Neural cell (in vitro differentiated cells): Measurements from ENCODE around the gene ADAMTS14. TPM values are rescaled to one million over a fixed set of nuclear protein-coding genes. Genes with fewer than 3 reads are reported as not detected.

ENCODE experiments used
- H2AFZ ChIP-seq: fragments of 200-600, 300-800 bp; sonication (generic), shearing (Covaris generic); 2 replicates; pipeline ENCODE4 v1.6.0; 2014; ENCODE audit warnings: low read depth, mild to moderate bottlenecking, antibody characterized with exemption, low read length, moderate library complexity
- H3F3A ChIP-seq: fragments of 200-600 bp; shearing (Covaris generic); 2 replicates; pipeline ENCODE4 v1.6.1; 2016; ENCODE audit warnings: mild to moderate bottlenecking, moderate library complexity, mixed read lengths, antibody characterized with exemption, low read length; ENCODE audit not compliant: insufficient read depth, poor library complexity, severe bottlenecking
- H3K27ac ChIP-seq: fragments of 200-600, 300-800 bp; sonication (generic), shearing (Covaris generic); 2 replicates; pipeline ENCODE4 v1.5.1; 2014; ENCODE audit warnings: mild to moderate bottlenecking, low read length, moderate library complexity
- H3K27me3 ChIP-seq: fragments of 300-800, 200-600 bp; sonication (generic), shearing (Covaris generic); 2 replicates; pipeline ENCODE4 v1.6.0; 2014; ENCODE audit warnings: mild to moderate bottlenecking, low read depth, low read length, moderate library complexity; ENCODE audit not compliant: insufficient read depth
- H3K36me3 ChIP-seq: fragments of 300-800, 200-600 bp; sonication (generic), shearing (Covaris generic); 2 replicates; pipeline ENCODE4 v1.5.1; 2014; ENCODE audit warnings: mild to moderate bottlenecking, antibody characterized with exemption, low read length, moderate library complexity; ENCODE audit not compliant: insufficient read depth
- H3K4me2 ChIP-seq: fragments of 300-800, 200-600 bp; sonication (generic), shearing (Covaris generic); 2 replicates; pipeline ENCODE4 v1.6.0; 2014; ENCODE audit warnings: mild to moderate bottlenecking, low read length
- H3K4me3 ChIP-seq: fragments of 300-800, 200-600 bp; sonication (generic), shearing (Covaris generic); 2 replicates; pipeline ENCODE4 v1.5.1; 2014; ENCODE audit warnings: mild to moderate bottlenecking, low read length, moderate library complexity
- H3K79me2 ChIP-seq: fragments of 200-600 bp; shearing (Covaris generic); replicated peaks from 2 replicates; pipeline ENCODE4 v1.6.0; 2014; ENCODE audit warnings: mild to moderate bottlenecking, low read length, moderate library complexity; ENCODE audit not compliant: insufficient read depth
- H3K9ac ChIP-seq: fragments of 300-800, 200-600 bp; sonication (generic), shearing (Covaris generic); 2 replicates; pipeline ENCODE4 v1.6.1; 2016; ENCODE audit warnings: mild to moderate bottlenecking, low read length, mixed read lengths
- H3K9me2 ChIP-seq: fragments of 200-600 bp; shearing (Covaris generic); 2 replicates; pipeline ENCODE4 v1.6.1; 2016; ENCODE audit warnings: mild to moderate bottlenecking, low read length, mixed read lengths; ENCODE audit not compliant: insufficient read depth
- H3K9me3 ChIP-seq: fragments of 200-600, 300-800 bp; sonication (generic), shearing (Covaris generic); 2 replicates; pipeline ENCODE4 v1.6.1; 2016; ENCODE audit warnings: mild to moderate bottlenecking, mixed run types, low read length, moderate library complexity, mixed read lengths
- H4K20me1 ChIP-seq: fragments of 200-600 bp; shearing (Covaris generic); 2 replicates; pipeline ENCODE4 v1.6.1; 2016; ENCODE audit warnings: mild to moderate bottlenecking, mixed run types; ENCODE audit not compliant: insufficient read depth
- EP300 ChIP-seq: fragments of 450-650 bp; conservative IDR thresholded peaks from 2 replicates; pipeline ENCODE4 v1.6.1; 2014; ENCODE audit warnings: antibody characterized with exemption, mild to moderate bottlenecking, moderate library complexity; ENCODE audit not compliant: poor library complexity, severe bottlenecking
- EZH2 ChIP-seq: fragments of 200-600, 300-800 bp; shearing (Covaris generic), sonication (generic); IDR thresholded peaks from 2 replicates; pipeline ENCODE4 v1.6.1; 2014; ENCODE audit warnings: antibody characterized with exemption, low read length, borderline replicate concordance, mild to moderate bottlenecking; ENCODE audit not compliant: insufficient read depth, poor library complexity, severe bottlenecking
- MXI1 ChIP-seq: fragments of 450-650 bp; conservative IDR thresholded peaks from 2 replicates; pipeline ENCODE4 v1.6.1; 2014; ENCODE audit warnings: antibody characterized with exemption, mild to moderate bottlenecking; ENCODE audit not compliant: poor library complexity, severe bottlenecking
- POLR2AphosphoS5 ChIP-seq: IDR thresholded peaks from 2 replicates; pipeline ENCODE4 v1.6.1; 2012
- RAD21 ChIP-seq: fragments of 450-650 bp; conservative IDR thresholded peaks from 2 replicates; pipeline ENCODE4 v1.6.1; 2014; ENCODE audit warnings: antibody characterized with exemption, mild to moderate bottlenecking, moderate library complexity
- SMC3 ChIP-seq: fragments of 450-650 bp; conservative IDR thresholded peaks from 2 replicates; pipeline ENCODE4 v1.6.1; 2014; ENCODE audit warnings: antibody characterized with exemption, mild to moderate bottlenecking, moderate library complexity; ENCODE audit not compliant: poor library complexity
- TAF1 ChIP-seq: IDR thresholded peaks from 2 replicates; pipeline ENCODE4 v1.6.1; 2012; ENCODE audit warnings: low read depth
- polyA plus RNA-seq: library from polyadenylated mRNA; depleted of rRNA; stranded (reverse); fragments of >200 nt; gene quantifications from 2 replicates; pipeline ENCODE4 v1.2.3, GENCODE V29; 2014
- TF ChIP-seq, protein P1 (sequence below): IDR thresholded peaks from 2 replicates; pipeline ENCODE4 v1.6.1; 2012; ENCODE audit warnings: borderline replicate concordance
- TF ChIP-seq, protein P2 (sequence below): fragments of 450-650 bp; IDR thresholded peaks from 2 replicates; pipeline ENCODE4 v1.5.1; 2014; ENCODE audit warnings: antibody characterized with exemption, mild to moderate bottlenecking, moderate library complexity; ENCODE audit not compliant: poor library complexity, severe bottlenecking

Gene ADAMTS14
- polyA plus RNA-seq, 1 donor from 2014 or later = 0.04 TPM

DNA sequence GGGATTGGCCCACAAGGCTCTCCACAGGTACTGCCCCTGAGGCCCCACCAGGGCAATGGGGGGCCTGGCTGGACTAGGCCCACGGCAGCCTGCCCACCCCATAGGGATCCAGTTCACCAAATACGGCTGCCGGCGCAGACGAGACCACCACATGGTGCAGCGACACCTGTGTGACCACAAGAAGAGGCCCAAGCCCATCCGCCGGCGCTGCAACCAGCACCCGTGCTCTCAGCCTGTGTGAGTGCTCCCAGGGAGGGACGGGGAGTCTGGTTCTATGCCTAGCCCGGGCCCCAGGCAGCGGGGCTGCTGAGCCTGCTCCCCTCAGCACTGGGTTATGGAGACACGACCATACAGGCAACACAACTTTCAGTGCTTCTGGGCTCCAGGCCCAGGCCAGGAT is 79.7 kb downstream of the ADAMTS14 start:
- no peak overlapping the region for H3K4me3 ChIP-seq
- no peak overlapping the region for H3K9ac ChIP-seq
- no peaks in the 10 kb centered on the region for H3K36me3 ChIP-seq
- H3F3A ChIP-seq = no peaks in the 10 kb centered on the region
- H3K27ac ChIP-seq = no peak overlapping the region
- TF ChIP-seq POLR2AphosphoS5 = no peak
- TF ChIP-seq SMC3 = no peak
- TF ChIP-seq RAD21 = no peak
- no peak for TF ChIP-seq EP300
- TF ChIP-seq MXI1 = no peak
- TF ChIP-seq, protein P1, sequence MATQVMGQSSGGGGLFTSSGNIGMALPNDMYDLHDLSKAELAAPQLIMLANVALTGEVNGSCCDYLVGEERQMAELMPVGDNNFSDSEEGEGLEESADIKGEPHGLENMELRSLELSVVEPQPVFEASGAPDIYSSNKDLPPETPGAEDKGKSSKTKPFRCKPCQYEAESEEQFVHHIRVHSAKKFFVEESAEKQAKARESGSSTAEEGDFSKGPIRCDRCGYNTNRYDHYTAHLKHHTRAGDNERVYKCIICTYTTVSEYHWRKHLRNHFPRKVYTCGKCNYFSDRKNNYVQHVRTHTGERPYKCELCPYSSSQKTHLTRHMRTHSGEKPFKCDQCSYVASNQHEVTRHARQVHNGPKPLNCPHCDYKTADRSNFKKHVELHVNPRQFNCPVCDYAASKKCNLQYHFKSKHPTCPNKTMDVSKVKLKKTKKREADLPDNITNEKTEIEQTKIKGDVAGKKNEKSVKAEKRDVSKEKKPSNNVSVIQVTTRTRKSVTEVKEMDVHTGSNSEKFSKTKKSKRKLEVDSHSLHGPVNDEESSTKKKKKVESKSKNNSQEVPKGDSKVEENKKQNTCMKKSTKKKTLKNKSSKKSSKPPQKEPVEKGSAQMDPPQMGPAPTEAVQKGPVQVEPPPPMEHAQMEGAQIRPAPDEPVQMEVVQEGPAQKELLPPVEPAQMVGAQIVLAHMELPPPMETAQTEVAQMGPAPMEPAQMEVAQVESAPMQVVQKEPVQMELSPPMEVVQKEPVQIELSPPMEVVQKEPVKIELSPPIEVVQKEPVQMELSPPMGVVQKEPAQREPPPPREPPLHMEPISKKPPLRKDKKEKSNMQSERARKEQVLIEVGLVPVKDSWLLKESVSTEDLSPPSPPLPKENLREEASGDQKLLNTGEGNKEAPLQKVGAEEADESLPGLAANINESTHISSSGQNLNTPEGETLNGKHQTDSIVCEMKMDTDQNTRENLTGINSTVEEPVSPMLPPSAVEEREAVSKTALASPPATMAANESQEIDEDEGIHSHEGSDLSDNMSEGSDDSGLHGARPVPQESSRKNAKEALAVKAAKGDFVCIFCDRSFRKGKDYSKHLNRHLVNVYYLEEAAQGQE = no peak
- TF ChIP-seq EZH2 = no peak
- TF ChIP-seq TAF1 = no peak
- TF ChIP-seq, protein P2, sequence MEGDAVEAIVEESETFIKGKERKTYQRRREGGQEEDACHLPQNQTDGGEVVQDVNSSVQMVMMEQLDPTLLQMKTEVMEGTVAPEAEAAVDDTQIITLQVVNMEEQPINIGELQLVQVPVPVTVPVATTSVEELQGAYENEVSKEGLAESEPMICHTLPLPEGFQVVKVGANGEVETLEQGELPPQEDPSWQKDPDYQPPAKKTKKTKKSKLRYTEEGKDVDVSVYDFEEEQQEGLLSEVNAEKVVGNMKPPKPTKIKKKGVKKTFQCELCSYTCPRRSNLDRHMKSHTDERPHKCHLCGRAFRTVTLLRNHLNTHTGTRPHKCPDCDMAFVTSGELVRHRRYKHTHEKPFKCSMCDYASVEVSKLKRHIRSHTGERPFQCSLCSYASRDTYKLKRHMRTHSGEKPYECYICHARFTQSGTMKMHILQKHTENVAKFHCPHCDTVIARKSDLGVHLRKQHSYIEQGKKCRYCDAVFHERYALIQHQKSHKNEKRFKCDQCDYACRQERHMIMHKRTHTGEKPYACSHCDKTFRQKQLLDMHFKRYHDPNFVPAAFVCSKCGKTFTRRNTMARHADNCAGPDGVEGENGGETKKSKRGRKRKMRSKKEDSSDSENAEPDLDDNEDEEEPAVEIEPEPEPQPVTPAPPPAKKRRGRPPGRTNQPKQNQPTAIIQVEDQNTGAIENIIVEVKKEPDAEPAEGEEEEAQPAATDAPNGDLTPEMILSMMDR = no peak
- H2AFZ ChIP-seq = no peak overlapping the region
- no peaks in the 10 kb centered on the region for H3K27me3 ChIP-seq
- H3K9me2 ChIP-seq = no peaks in the 10 kb centered on the region
- H3K4me2 ChIP-seq = no peak overlapping the region
- no peaks in the 10 kb centered on the region for H3K9me3 ChIP-seq
- no peaks in the 10 kb centered on the region for H3K79me2 ChIP-seq
- H4K20me1 ChIP-seq = no peaks in the 10 kb centered on the region

DNA sequence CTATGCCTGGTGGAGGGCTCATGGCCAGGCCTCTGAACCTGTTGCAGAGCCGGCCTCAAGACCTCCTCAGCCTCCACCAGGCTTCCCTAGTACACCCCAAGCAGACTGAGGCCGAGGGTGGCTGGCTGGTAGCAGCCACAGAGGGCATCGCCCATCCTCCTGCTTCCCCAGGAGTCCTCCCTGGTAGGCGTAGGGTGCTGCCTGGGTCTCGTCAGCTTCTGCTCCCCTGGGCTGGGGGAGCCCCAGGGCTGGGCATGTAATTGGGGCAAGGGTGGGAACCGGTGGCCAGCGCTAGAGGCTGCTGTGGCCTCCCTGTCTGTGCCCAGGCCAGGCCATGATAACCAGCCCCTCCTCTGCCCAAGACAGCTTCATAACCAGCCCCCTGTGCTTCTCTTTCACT is 80.3 kb downstream of the ADAMTS14 start:
- no peak overlapping the region for H3K4me3 ChIP-seq
- no peaks in the 10 kb centered on the region for H3F3A ChIP-seq
- TF ChIP-seq MXI1 (no peak), SMC3 (no peak), EP300 (no peak), TAF1 (no peak), EZH2 (no peak), RAD21 (no peak), POLR2AphosphoS5 (no peak)
- TF ChIP-seq, protein P1 = no peak
- no peaks in the 10 kb centered on the region for H3K9me2 ChIP-seq
- H3K36me3 ChIP-seq = no peaks in the 10 kb centered on the region
- H2AFZ ChIP-seq = no peak overlapping the region
- no peak overlapping the region for H3K27ac ChIP-seq
- H3K4me2 ChIP-seq = no peak overlapping the region
- H4K20me1 ChIP-seq = no peaks in the 10 kb centered on the region
- H3K9ac ChIP-seq = no peak overlapping the region
- no peaks in the 10 kb centered on the region for H3K27me3 ChIP-seq
- no peaks in the 10 kb centered on the region for H3K79me2 ChIP-seq
- H3K9me3 ChIP-seq = no peaks in the 10 kb centered on the region
